HepG2 (cell line): ENCODE results near the gene ZFP90. TPM values are rescaled to one million over a fixed set of nuclear protein-coding genes. Genes with fewer than 3 reads are reported as not detected.

Experiments
- ATF1 ChIP-seq: IDR thresholded peaks from 2 replicates; pipeline ENCODE4 v1.6.1; 2016; ENCODE audit warnings: mild to moderate bottlenecking, control low read depth
- BATF2 ChIP-seq: sonication (generic); formaldehyde crosslinking; IDR thresholded peaks from 2 replicates; pipeline ENCODE4 v1.8.0; 2022; ENCODE audit warnings: mild to moderate bottlenecking, missing genetic modification reagents, moderate library complexity
- CBX1 ChIP-seq: IDR thresholded peaks from one replicate; pipeline ENCODE4 v1.6.1; 2016; ENCODE audit warnings: antibody characterized with exemption, low read depth
- EP300 ChIP-seq, 3 experiments: sonication (generic) in 1 of 3; formaldehyde crosslinking in 1 of 3; IDR thresholded peaks; 2 replicates each; pipeline versions ENCODE4 v1.5.1 to v1.6.1; 2011 to 2020; ENCODE audit warnings: low read depth in 2 of 3, low read length in 2 of 3, borderline replicate concordance in 1 of 3, improper control_type of control experiment in 1 of 3, mild to moderate bottlenecking in 1 of 3, missing genetic modification reagents in 1 of 3, moderate library complexity in 1 of 3
- HCFC1 ChIP-seq: fragments of 150-350 bp; IDR thresholded peaks from 2 replicates; pipeline ENCODE4 v1.6.1; 2014; ENCODE audit warnings: low read depth, low read length
- NPAS2 ChIP-seq: sonication (generic); formaldehyde crosslinking; IDR thresholded peaks from 2 replicates; pipeline ENCODE4 v1.8.0; 2022; ENCODE audit warnings: mild to moderate bottlenecking, missing genetic modification reagents, borderline replicate concordance
- SIN3B ChIP-seq: fragments of 150-350 bp; IDR thresholded peaks from 2 replicates; pipeline ENCODE4 v1.6.1; 2014; ENCODE audit warnings: low read length
- THAP9 ChIP-seq: sonication (generic); formaldehyde crosslinking; IDR thresholded peaks from 2 replicates; pipeline ENCODE4; 2020; ENCODE audit warnings: missing genetic modification reagents, mild to moderate bottlenecking, borderline replicate concordance
- ZFP36L1 ChIP-seq: sonication (generic); formaldehyde crosslinking; IDR thresholded peaks from 2 replicates; pipeline ENCODE4 v1.8.0; 2022; ENCODE audit warnings: mild to moderate bottlenecking, missing genetic modification reagents, moderate library complexity
- ZNF143 ChIP-seq: sonication (generic); formaldehyde crosslinking; IDR thresholded peaks from 2 replicates; pipeline ENCODE4 v1.4.0; 2020; ENCODE audit warnings: missing genetic modification reagents
- ZNF558 ChIP-seq: sonication (generic); formaldehyde crosslinking; IDR thresholded peaks from 2 replicates; pipeline ENCODE4 v1.9.0; 2022; ENCODE audit warnings: mild to moderate bottlenecking, missing genetic modification reagents, borderline replicate concordance
- ZNF644 ChIP-seq: IDR thresholded peaks from 2 replicates; pipeline ENCODE4 v1.6.1; 2016; ENCODE audit warnings: low read depth
- ZSCAN12 ChIP-seq: sonication (generic); formaldehyde crosslinking; IDR thresholded peaks from 2 replicates; pipeline ENCODE4 v1.9.0; 2021; ENCODE audit warnings: mild to moderate bottlenecking, missing genetic modification reagents
- polyA plus RNA-seq, 8 experiments: library from polyadenylated mRNA; depleted of rRNA in 3 of 8; stranded (reverse) in 7 of 8; unstranded in 1 of 8; fragments of >200 nt; fragmentation: Illumina TruSeq in 4 of 8; extraction: Trizol in 4 of 8; gene quantifications; 2 replicates each; pipeline versions ENCODE4 v1.2.1 to v1.2.3, GENCODE V29; 2011 to 2016; ENCODE audit warnings: low read depth in 4 of 8, missing spikeins in 1 of 8, mixed read lengths in 1 of 8; ENCODE audit not compliant: insufficient read depth in 1 of 8
- total RNA-seq, 5 experiments: library from RNA; depleted of rRNA; stranded (reverse); fragments of >200 nt; fragmentation: Illumina TruSeq; extraction: Trizol; gene quantifications; 2 replicates each; pipeline ENCODE4 v1.2.3, GENCODE V29; 2016; ENCODE audit warnings: low read depth in 1 of 5
- TF ChIP-seq, protein P1 (sequence below): sonication (generic); formaldehyde crosslinking; IDR thresholded peaks from 2 replicates; pipeline ENCODE4 v1.4.0; 2020; ENCODE audit warnings: mild to moderate bottlenecking, missing genetic modification reagents
- TF ChIP-seq, protein P2 (sequence below): sonication (generic); formaldehyde crosslinking; IDR thresholded peaks from 2 replicates; pipeline ENCODE4 v1.4.0; 2020; ENCODE audit warnings: mild to moderate bottlenecking, low read depth, missing genetic modification reagents
- TF ChIP-seq, protein P3 (sequence below): sonication (generic); formaldehyde crosslinking; IDR thresholded peaks from 2 replicates; pipeline ENCODE4 v1.4.0; 2020; ENCODE audit warnings: missing genetic modification reagents, borderline replicate concordance

Gene ZFP90
- total and polyA plus RNA-seq, 2 of the 13 experiments (the other 11 are each of a cell fraction or from before 2014, with no cell fraction given), result 17.6 to 18.9 TPM

- TF ChIP-seq, protein P1, sequence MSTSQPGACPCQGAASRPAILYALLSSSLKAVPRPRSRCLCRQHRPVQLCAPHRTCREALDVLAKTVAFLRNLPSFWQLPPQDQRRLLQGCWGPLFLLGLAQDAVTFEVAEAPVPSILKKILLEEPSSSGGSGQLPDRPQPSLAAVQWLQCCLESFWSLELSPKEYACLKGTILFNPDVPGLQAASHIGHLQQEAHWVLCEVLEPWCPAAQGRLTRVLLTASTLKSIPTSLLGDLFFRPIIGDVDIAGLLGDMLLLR (CRISPR knock-in tag), result peak; percentile 91
- TF ChIP-seq ZNF644 (CRISPR knock-in tag) (no peak), ZSCAN12 (CRISPR knock-in tag) (peak; percentile 84; the same call in 1 of the 2 replicates), EP300 (IDR thresholded peaks at IDR 0.05; ENCODE audit: low read depth in 2 of 2, low read length in 2 of 2) (no peak), EP300 (CRISPR knock-in tag; IDR thresholded peaks at IDR 0.05; ENCODE audit: borderline replicate concordance) (peak; percentile 51; the same call in 1 of the 2 replicates), CBX1 (peak; percentile 95), ZNF558 (CRISPR knock-in tag) (peak; percentile 69), THAP9 (peak; percentile 93), NPAS2 (no peak), HCFC1 (peak; percentile 42), BATF2 (peak; percentile 97), ZNF143 (CRISPR knock-in tag) (peak; percentile 61; the same call in 1 of the 2 replicates), ZFP36L1 (CRISPR knock-in tag) (0 out of 2 replicates have a peak, but pooled peaks have one; percentile 50), ATF1 (CRISPR knock-in tag) (no peak), SIN3B (no peak)
- TF ChIP-seq, protein P2, sequence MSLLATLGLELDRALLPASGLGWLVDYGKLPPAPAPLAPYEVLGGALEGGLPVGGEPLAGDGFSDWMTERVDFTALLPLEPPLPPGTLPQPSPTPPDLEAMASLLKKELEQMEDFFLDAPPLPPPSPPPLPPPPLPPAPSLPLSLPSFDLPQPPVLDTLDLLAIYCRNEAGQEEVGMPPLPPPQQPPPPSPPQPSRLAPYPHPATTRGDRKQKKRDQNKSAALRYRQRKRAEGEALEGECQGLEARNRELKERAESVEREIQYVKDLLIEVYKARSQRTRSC (CRISPR knock-in tag), result peak; percentile 39; the same call in 1 of the 2 replicates
- TF ChIP-seq, protein P3, sequence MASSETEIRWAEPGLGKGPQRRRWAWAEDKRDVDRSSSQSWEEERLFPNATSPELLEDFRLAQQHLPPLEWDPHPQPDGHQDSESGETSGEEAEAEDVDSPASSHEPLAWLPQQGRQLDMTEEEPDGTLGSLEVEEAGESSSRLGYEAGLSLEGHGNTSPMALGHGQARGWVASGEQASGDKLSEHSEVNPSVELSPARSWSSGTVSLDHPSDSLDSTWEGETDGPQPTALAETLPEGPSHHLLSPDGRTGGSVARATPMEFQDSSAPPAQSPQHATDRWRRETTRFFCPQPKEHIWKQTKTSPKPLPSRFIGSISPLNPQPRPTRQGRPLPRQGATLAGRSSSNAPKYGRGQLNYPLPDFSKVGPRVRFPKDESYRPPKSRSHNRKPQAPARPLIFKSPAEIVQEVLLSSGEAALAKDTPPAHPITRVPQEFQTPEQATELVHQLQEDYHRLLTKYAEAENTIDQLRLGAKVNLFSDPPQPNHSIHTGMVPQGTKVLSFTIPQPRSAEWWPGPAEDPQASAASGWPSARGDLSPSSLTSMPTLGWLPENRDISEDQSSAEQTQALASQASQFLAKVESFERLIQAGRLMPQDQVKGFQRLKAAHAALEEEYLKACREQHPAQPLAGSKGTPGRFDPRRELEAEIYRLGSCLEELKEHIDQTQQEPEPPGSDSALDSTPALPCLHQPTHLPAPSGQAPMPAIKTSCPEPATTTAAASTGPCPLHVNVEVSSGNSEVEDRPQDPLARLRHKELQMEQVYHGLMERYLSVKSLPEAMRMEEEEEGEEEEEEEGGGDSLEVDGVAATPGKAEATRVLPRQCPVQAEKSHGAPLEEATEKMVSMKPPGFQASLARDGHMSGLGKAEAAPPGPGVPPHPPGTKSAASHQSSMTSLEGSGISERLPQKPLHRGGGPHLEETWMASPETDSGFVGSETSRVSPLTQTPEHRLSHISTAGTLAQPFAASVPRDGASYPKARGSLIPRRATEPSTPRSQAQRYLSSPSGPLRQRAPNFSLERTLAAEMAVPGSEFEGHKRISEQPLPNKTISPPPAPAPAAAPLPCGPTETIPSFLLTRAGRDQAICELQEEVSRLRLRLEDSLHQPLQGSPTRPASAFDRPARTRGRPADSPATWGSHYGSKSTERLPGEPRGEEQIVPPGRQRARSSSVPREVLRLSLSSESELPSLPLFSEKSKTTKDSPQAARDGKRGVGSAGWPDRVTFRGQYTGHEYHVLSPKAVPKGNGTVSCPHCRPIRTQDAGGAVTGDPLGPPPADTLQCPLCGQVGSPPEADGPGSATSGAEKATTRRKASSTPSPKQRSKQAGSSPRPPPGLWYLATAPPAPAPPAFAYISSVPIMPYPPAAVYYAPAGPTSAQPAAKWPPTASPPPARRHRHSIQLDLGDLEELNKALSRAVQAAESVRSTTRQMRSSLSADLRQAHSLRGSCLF (CRISPR knock-in tag), result peak; percentile 94; the same call in 1 of the 2 replicates
These were observed 9.0 kb upstream of the ZFP90 start (continued) for GRCh38 chr16:68529931-68530701.
